HG03342 (cell line): ENCODE measurements around the gene GATB.

ENCODE experiments used
- ATAC-seq: cut with Tn5 transposase; IDR thresholded peaks from one replicate; pipeline ENCODE4 v1.9.1; 2021; ENCODE audit warnings: mild to moderate bottlenecking, moderate library complexity; ENCODE audit not compliant: unreplicated experiment

GATB gene

DNA sequence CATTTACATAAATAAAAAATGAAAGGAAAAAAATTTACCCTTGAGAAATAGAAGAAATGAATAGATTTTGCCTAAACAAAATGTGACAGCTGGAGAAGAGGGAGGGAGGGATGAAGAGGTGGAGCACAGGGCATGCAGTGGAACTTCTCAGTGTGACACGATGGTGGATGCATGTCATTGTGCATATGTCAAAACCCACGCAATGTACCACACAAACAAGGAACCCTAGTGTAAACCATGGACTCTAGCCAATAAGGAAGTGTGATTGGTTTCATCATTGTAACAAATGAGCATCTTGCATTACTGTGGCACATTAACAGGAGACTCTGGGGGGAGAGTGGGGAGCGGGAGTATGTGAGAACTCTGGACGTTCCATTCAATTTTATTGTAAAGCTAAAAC is 58.6 kb downstream of the GATB start:
- ATAC-seq = no peak

- ATAC-seq = no peak
Observed at GRCh38 chr4:151700566-151701316, 60.1 kb downstream of the GATB start.

DNA sequence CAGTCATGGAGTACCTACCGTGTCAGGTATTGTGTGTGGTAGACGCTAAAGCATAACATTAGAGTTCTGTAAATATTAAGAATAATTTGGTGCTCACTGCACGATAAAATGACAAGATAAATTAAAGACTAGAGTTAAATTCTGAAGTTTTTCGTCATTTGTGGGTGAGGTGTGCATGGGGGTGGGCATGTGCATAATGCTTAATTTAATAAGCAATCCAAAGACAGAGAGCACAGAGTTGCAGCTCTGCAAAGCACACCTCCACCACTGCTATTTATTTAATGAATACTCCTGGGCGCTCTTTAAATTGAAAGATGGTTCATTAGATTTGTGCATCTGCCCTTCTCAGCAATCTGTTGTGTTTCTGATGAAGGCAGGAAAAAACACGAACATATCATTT is 62.6 kb downstream of the GATB start:
- ATAC-seq = no peak

- ATAC-seq = no peak
Observed at GRCh38 chr4:151694961-151695720, 65.7 kb downstream of the GATB start.

DNA sequence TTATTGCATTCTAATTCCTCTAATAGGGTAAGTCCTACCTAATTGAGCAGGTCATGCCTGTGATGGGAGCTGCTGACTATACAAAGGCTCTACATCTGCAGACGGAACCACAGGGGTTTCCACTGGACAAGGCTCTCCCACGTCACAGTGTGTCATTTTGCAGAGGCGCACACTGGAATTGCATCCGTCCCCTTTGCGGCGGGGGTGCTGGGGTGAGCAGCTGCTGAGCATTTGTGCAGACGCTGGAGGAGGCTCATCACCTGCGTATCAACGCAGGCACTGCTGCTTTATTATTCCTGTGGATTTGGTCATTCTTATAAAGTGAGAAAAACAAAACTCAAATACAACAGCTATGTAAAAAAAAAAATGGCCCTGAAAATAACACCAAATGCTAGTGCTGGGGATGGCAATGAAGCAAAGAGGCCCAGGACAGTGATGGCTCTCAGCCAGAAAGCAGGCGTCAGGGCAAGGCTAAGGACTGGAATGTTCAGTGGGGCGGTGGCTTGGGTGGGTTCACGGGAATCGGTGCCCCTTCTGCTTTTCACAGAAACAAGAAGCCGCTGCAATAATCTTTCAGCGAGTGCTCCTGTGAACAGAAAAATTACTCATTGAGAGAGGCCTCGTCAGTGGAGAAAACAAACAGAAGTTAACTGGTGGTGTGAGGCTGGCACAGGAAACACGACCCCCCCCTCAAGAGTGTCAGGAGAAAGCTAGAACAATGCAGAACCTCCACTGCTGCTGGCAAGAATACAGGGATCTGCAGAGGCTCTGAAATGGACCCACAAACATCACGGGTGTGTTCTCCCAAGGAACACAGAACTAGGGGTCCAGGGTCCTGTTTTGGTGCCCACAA is 67.8 kb downstream of the GATB start:
- ATAC-seq = no peak

GRCh38 chr4:151692443-151692782 is 68.4 kb downstream of the GATB start:
- ATAC-seq = no peak

DNA sequence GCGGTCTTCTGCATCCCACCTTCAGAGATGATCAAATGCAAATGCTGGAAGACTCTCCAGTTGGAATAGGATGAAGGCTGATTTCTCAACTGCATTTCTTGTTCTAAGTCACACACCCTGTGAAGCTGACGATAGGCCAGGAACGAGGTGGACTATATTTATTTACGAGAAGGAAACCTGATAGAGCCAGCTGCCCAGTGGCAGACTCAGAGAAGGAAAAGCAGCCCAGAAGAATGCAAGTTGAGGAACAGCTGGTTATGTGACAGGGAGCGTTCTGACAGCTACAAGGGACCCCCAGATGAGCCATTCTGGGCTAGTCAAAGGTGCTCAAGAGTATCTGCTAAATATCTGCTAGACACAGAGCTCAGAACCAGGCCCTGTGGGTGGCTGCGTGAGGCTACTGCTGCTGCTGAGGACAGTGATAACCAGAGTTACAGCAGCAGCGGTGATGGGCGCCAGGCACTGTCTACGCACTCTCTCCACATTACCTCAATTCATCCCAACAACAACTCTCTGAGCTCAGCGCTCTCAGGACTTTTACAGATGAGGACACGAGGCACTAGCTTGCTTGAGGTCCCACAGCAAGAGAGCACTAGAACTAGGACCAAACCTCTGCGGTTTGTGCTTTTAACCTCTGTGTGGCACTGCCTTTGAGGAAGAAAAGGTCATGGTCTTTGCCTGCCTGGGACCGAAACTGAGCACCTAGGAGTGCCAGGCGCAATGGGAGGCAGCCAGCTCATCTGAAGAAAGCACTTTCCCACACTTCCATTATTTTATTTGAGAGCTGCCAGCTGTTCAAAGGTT is 69.0 kb downstream of the GATB start:
- no peak for ATAC-seq

- ATAC-seq = no peak
Observed at GRCh38 chr4:151690876-151691275, 69.9 kb downstream of the GATB start.

- no peak for ATAC-seq
Observed at GRCh38 chr4:151690164-151690870, 70.5 kb downstream of the GATB start.

DNA sequence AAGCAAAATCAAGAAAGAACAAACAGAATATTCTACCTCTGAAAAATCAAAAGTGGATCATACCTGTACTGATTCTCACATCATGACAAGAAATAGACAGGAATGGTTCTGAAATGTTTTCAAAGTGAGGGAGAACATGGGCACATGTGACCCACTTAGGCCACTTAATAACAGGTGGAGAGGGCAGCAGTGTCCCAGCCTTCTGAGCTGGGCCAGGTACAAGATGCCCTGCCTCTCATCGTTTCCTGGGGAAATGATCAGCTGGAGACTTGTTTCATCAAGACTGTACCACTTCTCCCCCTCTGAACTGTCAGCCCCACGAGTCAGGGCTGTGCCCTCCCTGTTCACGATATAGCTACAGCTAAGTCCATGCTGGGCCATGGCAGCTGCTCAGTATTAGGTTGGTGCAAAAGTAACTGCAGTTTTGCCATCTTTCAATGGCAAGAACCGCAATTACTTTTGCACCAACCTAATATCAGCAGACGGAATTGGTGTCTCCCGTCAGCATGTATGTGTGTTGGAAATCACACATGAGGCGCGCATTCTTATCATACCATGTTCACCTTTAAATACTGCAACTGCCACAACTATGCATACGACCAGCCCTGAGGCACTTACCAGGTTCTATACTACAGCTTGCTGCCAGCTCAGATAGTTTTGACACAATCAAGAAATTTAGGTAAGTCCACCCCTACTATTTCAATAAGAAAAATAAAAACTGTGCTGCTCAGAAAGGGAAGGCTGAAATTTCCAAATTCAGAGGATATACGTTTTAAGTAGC is 71.4 kb downstream of the GATB start:
- ATAC-seq = no peak

- no peak for ATAC-seq
Observed at GRCh38 chr4:151688785-151689043, 72.1 kb downstream of the GATB start.

- no peak for ATAC-seq
Observed at GRCh38 chr4:151688003-151688784, 72.6 kb downstream of the GATB start.

DNA sequence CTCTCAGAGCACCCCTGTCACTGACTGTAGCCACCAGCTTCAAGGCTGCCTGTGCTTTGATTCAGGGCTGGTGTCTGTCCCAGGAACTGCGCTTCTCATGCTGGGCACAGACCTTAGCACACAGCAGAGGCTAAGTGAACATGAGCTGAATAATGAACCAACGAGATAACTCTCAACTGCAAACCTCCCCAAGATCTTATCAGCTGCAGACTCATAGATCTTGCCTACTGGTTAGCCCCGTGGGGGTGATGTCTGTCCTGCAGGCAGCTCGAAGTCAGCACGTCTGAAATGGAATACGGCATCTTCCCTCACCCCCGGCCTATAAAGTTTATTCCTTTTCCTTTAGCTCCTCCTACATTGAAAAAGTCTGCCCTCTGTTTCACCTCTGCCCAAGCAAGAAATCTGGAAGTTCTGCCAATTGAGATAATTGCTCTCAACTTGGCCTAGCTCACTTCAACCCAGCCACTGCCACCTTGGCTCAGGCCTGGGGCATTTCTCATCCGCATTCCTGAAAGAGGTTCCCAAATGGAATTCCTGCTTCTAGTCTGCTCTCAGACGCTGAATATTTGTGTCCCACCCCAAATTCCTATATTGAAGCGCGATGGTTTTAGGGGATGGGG is 73.7 kb downstream of the GATB start:
- no peak for ATAC-seq

- ATAC-seq = no peak
Observed at GRCh38 chr4:151685303-151685702, 75.5 kb downstream of the GATB start.

- no peak for ATAC-seq
Observed at GRCh38 chr4:151681085-151681484, 79.7 kb downstream of the GATB start.

DNA sequence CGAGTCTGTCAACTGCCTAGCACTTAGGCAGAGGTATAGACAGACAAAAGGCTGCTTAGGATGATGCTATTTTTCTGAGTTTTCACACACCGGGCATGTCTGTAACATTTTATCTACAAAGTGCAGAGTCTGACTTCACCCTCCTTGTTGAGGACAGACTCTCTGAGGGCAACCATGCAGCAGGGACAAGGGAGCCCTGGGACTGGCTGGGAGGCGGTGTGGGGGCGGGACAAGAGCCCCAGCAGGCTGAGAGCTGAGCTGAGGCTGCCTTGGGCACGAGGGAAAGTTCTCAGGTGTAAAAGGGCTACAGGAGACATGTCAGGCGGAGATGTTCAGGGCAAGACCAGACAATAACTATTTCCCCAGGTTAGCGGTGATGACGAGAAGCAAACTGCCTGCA is 81.6 kb downstream of the GATB start:
- no peak for ATAC-seq

DNA sequence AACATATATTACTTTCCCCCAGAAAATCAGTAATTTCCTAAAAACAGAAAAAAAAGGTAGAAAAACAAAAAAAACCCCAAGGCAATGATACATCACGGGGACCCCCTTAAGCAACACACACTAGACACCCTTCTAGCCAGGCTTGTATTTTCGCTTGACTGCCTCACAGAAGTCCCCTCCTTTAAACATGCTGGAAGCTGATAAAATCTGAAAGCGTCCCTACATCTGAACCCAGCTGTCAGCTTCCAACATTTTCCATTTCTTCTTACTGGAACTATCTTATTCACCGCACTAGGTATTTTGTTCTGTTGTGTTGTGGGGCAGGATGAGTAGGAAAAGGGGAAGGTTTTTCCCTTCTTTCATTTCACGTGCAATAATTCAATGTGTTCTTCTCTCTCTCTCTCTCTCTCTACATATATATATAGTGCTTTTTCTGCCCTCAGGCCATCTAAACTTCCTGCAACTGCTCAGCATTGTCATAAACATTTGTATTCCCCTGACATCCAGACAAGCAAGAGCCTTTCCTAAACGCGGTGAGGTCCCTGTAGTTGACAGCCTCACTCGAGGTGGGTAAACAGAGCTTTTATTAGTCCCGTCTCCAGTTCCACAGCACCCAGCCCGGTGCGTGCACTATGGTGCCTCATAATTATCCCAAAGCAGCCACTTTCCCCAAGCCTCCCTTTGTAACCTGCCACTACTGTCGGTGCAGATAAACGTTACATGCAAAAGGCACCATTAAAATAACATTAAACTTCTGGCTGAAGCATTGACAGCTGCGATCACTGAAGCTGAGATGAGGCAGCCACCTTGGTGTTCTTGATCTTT is 82.5 kb downstream of the GATB start:
- no peak for ATAC-seq

GRCh38 chr4:151677193-151677592 is 83.6 kb downstream of the GATB start:
- no peak for ATAC-seq
